Right atrium auricular region (tissue), 2 donors: ENCODE data around the gene NCOA7. TPM values are rescaled to one million over a fixed set of nuclear protein-coding genes. Genes with fewer than 3 reads are reported as not detected.

ENCODE experiments used
- DNase-seq: peaks from one replicate; pipeline ENCODE4 v3.0.0-alpha.2; 2019; ENCODE audit warnings: low spot score
- H3K27ac ChIP-seq, 2 donors: fragments of 200-600 bp; sonication (generic); 1 replicate in 1 of 2; 2 replicates in 1 of 2; pipeline ENCODE4 v1.5.1; 2016 to 2019
- H3K27me3 ChIP-seq, 2 donors: fragments of 200-600 bp; sonication (generic); one replicate each; pipeline versions ENCODE4 v1.5.1 to v1.6.0; 2017 to 2019
- H3K36me3 ChIP-seq: fragments of 200-600 bp; sonication (generic); one replicate; pipeline ENCODE4 v1.5.1; 2016
- H3K4me1 ChIP-seq, 2 donors: fragments of 200-600 bp; sonication (generic); one replicate each; pipeline versions ENCODE4 v1.5.1 to v1.6.0; 2017 to 2019
- H3K4me3 ChIP-seq, 2 donors: fragments of 200-600 bp; sonication (generic); 1 replicate in 1 of 2; 2 replicates in 1 of 2; pipeline ENCODE4 v1.5.1; 2017 to 2019; ENCODE audit warnings: mild to moderate bottlenecking in 1 of 2, moderate library complexity in 1 of 2
- H3K9me3 ChIP-seq, 2 donors: fragments of 200-600 bp; sonication (generic); one replicate each; pipeline ENCODE4 v1.5.1; 2019
- CTCF ChIP-seq, 2 donors: fragments of 200-600 bp; sonication (generic); IDR thresholded peaks; one replicate each; pipeline ENCODE4 v1.5.1; 2019; ENCODE audit warnings: antibody characterized with exemption in 2 of 2
- total RNA-seq, 2 donors: library from RNA; depleted of rRNA; stranded (reverse); fragments of >200 nt; gene quantifications; one replicate each; pipeline ENCODE4 v1.1.0, GENCODE V29; 2016

The NCOA7 gene
- total RNA-seq, 2 donors from 2014 or later = 12.2 to 12.7 TPM

DNA sequence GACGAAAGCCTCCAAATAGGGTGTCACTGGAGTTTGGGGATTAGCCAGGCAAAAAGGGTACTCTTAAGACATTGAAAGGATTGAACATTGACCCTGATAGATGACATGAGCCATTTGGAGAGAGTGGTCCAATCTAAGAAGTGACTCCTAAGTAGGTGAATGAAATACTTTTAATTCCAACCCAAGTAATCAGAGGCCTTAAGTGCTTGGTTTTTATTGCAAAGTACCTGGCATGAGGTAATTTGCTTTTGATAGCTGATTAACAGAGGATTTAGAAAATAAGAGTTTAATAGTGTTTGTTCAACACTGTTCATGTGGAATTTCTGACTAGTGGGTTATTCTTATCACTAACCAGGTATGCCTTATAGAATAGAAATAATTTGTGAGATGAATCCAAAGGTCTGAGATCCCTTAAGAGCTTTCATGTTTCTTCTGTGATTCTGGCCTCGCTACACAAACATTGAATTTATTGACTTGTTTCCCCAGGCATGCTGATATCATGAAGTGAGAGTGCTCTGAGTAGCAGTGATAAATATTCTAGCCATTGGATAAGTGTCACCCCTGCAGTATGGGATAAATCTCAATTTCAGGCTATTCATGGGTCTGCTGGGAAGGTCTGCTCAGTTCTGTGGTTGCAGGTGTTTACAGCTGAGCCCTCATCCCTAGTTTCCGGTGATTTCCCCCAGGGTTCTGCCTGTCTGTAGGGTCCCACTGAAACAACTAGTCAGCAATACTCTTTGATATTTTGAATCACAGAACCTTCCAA is 6.5 kb downstream of the NCOA7 start:
- peaks cover 0 to 26% of the 10 kb centered on the region in 2 donors for H3K4me1 ChIP-seq
- H3K27me3 ChIP-seq = no peaks in the 10 kb centered on the region
- no peaks in the 10 kb centered on the region for H3K36me3 ChIP-seq
- H3K4me3 ChIP-seq = no peak overlapping the region
- no peak for DNase-seq
- TF ChIP-seq CTCF (IDR thresholded peaks at IDR 0.05) = no peak
- no peak overlapping the region for H3K27ac ChIP-seq
- no peaks in the 10 kb centered on the region for H3K9me3 ChIP-seq

DNA sequence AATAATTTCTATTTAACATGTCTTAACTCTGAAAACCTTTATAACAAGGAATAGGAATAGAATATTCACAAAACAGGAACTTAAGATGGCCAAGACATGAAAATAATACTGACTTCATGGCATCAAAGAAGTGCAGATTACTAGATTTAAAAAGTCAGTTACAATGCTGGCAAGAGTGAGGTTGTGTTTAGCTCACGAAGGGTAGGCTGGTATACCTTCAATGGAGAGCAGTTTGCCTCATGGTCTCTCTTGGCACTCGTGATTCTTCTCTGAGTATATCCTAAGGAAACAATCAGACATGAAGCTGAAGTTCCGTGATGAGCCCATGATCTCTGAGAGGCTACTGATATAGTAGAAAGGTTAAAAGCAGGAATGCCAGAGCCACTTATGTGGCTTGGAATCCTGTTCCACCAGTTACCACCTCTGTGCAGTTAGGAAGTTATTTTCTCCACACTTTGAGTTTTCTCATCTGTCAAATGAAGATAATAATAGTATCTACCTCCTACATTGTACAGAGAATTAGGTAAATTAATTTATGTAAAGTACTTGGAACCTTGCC is 7.2 kb downstream of the NCOA7 start:
- no peak for DNase-seq
- H3K27me3 ChIP-seq = no peaks in the 10 kb centered on the region
- no peak overlapping the region for H3K4me3 ChIP-seq
- H3K4me1 ChIP-seq = peaks cover 0 to 22% of the 10 kb centered on the region in 2 donors
- TF ChIP-seq CTCF (IDR thresholded peaks at IDR 0.05) = no peak
- H3K36me3 ChIP-seq = no peaks in the 10 kb centered on the region
- H3K9me3 ChIP-seq = no peaks in the 10 kb centered on the region
- no peak overlapping the region for H3K27ac ChIP-seq

DNA sequence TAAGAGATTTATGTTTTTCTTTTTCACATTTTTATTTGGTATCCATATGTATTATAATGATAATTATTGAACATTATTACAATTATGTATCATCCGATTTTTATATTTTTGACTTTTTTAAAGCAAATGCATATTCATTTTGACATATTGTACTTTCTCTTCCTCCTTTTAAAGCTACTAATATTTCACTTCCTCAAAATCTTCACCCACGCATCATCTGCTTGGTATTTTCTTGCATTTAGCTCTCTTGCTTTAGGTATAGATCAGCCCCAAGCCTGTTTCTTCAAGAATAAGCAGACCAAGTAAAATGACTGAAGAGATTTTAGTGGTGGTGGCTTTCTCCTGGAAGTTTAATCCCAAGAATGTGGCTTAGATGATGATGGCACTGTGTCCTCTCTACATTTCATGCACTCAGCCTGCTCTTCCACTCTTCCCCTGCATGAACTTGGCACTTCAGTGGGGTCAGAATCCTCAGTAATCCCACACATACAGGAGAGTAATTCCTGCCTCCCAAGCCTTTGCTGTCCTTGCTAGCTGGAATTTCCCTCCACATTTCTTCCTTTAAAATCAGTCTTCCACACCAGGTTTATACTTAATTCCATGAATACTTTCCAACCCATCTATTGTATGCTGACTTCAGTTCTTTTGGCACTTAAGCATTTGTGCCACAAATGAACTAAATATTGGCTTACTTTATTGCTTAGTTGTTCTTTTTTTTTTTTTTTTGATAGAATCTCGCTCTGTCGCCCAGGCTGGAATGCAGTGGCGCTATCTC is 8.2 kb downstream of the NCOA7 start:
- Histone ChIP-seq H3K4me1 (peaks cover 0 to 14% of the 10 kb centered on the region in 2 donors), H3K27me3 (no peaks in the 10 kb centered on the region), H3K4me3 (no peak overlapping the region), H3K9me3 (no peaks in the 10 kb centered on the region), H3K36me3 (no peaks in the 10 kb centered on the region), H3K27ac (no peak overlapping the region)
- no peak for DNase-seq
- no peak for TF ChIP-seq CTCF (IDR thresholded peaks at IDR 0.05)

DNA sequence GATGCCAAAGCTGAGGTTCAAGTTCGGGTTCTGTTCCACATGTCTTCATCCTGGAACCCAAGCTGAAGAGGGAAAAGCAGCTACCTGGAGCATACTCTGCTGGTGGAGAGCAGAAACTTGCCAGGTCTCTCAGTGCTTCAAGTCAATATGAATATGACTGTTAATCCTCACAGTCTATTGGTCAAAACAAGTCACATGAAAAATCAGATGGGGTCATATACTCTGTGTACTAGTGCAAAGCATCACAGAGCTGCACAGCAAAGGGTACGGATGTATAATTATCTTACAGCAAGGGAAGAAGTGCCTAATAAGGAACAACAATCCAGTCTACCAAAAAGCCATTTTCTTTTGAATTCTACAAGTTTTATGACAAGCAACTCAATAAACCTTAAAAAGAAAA is 11.6 kb downstream of the NCOA7 start:
- H3K27ac ChIP-seq = no peak overlapping the region
- no peak for TF ChIP-seq CTCF (IDR thresholded peaks at IDR 0.05)
- no peaks in the 10 kb centered on the region for H3K36me3 ChIP-seq
- no peaks in the 10 kb centered on the region for H3K4me1 ChIP-seq
- no peaks in the 10 kb centered on the region for H3K9me3 ChIP-seq
- no peak for DNase-seq
- no peak overlapping the region for H3K4me3 ChIP-seq
- H3K27me3 ChIP-seq = no peaks in the 10 kb centered on the region

DNA sequence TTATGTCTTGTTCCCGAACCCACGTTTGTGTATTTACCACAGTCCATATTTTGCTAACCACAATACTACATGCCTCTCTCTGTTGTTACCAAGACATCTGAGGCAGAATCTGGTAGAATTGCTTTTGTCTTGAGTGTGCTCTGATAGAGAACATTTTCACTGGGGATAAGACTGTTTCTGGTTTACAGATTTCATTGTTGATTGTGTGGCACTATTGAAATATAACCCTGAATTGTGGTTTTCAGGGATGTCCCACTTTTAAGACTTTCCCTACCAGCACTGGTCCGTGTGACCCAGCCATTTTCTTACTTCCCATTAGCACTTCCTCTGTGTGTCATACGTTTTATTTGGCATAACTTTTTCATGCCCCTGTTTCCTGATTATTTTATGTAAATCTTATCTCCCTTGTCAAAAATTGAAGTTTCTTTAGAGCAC is 12.2 kb downstream of the NCOA7 start:
- Histone ChIP-seq H3K4me3 (no peak overlapping the region), H3K27ac (peak overlapping the region in 1 of 2 donors; percentile 32), H3K4me1 (no peaks in the 10 kb centered on the region), H3K36me3 (no peaks in the 10 kb centered on the region), H3K9me3 (no peaks in the 10 kb centered on the region), H3K27me3 (no peaks in the 10 kb centered on the region)
- TF ChIP-seq CTCF (IDR thresholded peaks at IDR 0.05) = no peak
- DNase-seq = no peak
